Dedifferentiated amniotic fluid mesenchymal stem cell (primary cell): ENCODE measurements around the gene SVBP.
A peak's percentile ranks its signal among the peaks of the same experiment; 100 is the strongest.
"Not testable (repeated sequence)": the region's sequence is repeated elsewhere in the genome, so short reads cannot be mapped to it uniquely, and the experiment has no call there.

Experiments
- DNase-seq: peaks from one replicate; pipeline ENCODE4 v3.0.0-alpha.2; 2016; ENCODE audit errors: extremely low spot score

Gene SVBP

DNA sequence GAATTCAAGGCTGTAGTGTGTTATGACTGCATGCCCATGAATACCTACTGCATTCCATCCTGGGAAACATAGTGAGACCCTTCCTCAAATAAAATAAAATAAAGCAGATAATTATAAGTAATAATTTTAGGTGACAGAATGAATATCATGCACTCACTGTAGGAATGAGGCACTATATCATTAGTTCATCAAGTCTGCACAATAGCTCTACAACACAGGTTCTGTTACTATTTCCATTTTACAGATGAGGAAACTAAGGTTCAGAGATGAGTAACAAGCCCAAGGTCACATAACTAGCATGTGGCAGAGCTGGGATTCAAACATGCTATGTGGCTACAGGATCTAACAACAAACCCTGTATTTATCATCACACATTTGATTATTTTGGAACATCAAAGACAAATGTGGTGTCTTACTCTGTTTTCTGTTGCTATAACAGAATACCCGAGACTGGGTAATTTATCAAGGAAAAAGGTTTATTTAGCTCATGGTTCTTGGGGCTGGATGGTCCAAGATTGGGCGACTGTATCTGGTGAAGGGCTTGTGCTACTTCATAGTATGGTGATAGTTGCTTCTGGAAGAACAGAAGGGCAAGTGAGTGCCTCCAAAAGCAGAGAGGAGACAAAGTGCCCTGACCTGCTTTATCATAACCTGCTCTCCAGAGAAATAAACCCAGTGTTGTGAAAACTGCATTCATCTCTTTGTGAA is 24.4 kb upstream of the SVBP start:
- DNase-seq: no peak

DNA sequence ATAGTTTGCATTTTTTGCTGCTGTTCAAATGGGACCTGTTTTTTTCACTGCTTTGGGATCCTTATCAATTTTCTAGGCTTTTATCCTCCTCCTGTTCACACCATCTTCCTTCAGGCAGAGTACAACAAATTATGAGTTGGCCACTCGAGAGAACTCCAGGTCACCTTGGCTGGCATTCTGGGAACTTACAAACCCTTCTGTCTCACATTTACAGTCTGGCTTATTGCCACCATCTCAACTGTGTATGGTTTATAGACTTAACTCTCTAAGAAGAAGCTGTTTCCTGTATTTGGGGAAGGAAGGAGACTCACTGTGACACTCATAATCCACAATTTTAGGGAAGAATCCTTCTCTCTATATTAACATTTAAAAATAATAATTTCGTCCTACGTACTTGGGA is 23.8 kb upstream of the SVBP start:
- DNase-seq: no peak

DNA sequence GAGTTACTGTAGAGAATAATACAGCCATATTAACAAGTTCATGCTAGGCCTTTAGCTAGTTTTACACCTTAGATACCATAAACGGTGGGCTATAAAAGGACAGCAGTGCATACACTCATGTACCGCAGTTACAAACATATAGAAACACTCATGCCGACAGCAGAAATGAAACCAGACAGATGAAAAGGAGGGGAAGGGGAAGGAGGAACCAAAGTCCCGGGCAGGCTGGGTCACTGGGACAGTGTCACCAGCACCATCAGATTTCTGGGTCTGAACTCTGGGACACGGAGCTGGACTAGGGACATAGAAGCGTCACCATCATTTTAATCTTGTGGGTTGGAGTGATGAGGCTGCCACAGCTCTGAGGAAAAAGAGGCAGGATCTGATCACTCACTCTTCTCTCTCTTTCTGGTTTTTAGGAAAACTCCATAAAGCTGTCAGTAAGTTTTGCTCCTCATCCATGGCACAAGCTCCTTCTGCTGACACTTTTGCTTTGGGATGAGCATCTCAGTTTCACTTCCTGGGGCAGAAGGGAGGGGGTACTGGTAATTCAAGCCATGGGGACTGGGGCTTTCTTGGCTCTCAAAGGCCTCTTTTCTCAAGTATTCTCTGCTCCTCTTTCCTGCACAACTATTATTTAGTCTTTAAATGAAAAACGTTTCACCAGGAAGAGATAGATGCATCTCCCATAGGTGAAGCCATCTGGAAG is 21.4 kb upstream of the SVBP start:
- DNase-seq: no peak

DNA sequence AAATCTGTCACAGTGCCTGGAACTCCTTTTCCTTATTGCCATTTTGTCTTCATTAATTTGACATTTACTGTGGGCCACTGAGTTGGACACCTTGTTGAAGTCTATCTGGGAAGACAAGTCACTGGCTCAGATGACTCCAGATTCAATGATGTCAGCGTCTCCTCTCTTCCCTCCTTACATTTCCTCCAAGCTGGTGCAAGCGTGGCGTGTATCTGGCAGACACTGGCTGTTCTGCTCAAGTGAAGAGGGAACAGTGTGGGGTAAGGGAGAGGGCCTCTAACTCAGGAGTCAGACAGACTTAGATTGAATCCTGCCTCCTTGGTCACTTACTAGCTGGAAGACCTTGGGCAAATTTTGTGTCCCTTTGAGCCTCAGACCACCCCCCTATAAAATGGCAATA is 20.5 kb upstream of the SVBP start:
- DNase-seq: no peak

DNA sequence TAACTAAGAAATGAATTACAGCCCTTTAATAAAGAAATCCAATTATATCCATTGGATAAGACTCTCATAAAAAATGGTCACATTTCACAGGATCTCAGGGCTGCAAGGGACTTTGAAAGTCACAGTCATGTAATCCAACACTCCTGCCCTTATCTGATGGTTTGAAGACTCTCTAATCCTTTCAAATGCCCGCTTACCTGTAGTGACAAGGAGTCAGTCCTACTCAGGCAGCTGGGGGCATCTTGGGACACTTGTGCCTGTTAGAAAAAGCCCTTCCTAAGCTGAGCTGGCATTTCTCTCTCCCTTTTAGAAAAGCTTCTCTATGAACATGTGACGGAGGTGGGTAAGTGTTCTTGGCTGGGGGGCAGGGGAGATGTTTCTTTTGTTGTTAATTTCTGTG is 18.2 kb upstream of the SVBP start:
- DNase-seq: no peak

DNA sequence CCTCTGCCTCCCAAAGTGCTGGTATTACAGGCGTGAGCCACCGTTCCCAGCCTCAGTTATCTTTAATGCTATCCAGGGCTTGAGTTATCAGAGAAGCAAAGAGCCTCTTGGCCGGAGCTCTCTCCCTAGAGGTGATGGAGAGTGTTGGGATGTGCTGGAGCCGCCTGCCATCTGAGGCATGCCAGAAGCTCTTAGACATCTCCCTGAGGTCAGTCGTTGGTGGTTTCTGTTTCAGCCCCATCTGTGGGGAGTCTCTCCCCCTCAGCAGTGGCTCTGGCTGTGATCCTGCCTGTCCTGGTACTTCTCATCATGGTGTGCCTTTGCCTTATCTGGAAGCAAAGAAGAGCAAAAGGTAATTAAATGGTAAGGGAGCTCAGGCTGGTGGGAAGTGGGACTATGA is 17.6 kb upstream of the SVBP start:
- DNase-seq: no peak

DNA sequence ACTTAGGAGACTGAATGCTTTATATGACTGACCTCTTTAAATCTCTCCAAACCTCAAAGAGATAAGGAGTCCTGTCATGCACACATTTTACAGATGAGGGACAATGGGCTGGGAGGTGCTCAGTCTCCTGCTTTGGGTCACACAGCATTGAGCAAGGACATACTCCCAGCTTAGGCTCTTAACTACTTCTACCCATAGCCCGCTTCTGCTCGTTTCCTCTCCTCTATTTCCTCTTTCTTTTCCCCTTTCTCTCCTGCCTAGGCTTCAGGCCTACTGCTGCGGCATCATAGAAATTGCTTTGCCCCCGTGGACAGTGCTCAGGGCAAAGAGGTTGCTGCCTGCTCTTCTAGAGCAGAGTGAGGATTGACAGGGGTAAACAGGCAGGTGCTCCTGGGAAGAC is 16.8 kb upstream of the SVBP start:
- DNase-seq: no peak

DNA sequence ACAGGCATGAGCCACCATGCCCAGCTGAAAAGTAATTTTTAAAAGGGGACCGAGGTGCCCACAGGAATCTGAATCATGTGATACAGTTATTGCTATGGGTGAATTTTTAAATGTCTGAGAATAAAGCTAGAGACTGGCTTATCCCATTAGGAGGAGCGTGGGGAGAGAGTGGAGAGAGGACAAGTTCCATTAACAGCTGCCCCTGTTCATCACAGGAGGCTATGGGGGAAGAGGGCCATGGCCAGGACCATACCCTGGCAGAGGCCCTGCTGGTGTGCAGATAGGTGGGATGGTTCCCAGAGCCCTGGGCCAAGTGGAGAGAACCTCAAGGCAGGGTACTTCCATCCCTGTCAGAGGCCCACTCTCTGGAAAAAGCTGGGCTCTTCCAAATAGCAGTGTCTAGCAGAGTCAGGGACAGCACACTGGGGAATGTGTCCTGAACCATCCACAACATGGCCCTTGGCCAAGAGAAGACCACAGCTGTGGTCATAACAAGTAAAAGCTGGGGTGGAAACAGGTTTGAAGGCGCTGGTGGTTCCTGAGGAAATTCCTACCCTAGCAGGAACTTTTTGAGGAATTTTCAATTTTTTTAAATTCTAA is 15.5 kb upstream of the SVBP start:
- DNase-seq: no peak

DNA sequence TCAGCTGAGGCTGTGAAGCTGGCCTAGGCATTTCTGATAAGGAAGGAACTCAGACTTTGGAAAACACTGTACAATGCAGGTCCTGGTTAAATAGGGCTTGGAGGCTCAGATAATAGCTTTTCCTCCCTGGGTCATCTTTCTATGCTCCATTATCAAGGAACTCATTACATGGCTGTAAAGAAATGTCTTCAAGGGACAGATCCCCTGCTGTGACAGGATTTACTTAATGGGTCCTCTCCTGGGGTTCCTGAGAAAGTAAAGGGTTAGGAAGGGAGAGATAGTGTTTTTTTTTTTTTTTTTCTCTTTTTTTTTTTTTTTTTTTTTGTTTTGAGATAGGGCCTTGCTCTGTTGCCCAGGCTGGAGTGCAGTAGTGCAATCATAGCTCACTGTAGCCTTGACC is 14.1 kb upstream of the SVBP start:
- DNase-seq: no peak

DNA sequence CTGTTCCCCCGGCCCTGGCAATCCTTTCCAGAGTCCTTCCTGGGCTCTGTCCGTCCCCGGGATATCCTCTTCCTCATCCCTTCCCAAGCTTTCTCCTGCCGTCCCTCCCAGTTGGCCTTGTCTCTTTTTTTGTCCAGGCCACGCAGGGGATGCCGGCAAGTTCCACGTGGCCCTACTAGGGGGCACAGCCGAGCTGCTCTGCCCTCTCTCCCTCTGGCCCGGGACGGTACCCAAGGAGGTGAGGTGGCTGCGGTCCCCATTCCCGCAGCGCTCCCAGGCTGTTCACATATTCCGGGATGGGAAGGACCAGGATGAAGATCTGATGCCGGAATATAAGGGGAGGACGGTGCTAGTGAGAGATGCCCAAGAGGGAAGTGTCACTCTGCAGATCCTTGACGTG is 13.4 kb upstream of the SVBP start:
- no peak for DNase-seq

DNA sequence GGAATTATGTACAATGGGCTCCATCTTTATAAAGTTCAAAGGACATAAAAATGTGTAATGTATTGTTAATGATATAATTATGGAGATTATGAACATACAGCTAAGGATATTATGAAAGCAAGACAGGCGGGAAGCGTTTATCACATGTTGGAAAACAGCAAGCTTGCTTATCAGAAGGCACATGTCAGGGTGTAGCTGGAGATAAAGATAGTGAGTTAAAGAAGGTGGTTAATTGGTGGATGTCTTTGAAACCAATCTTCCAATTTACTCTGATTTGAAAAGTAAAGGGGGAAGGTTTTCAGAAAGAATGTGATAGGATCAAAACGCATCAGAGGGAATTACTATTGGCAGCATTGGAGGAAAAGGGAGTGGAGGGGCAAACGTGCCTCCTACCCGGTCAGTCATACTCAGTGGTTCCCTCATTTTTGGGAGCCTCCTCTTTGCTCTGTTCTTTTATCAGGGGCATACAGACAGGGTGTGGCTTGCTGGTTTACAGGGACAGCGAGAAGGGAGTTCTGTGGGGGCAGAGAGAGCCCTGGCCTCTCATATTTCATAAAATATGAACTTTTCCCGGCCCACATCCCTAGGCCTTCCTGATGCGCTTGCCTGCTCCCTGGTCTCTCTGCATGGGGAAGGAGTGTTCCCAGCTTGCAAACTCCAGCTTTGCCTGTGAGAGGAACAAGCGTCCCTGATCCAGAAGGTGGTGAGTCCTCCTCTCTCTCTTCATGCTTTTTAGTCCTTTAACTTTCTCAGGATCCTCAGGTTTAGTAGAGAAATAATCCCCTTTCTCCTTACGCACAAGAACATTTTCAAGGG is 8.0 kb upstream of the SVBP start:
- DNase-seq: no peak

DNA sequence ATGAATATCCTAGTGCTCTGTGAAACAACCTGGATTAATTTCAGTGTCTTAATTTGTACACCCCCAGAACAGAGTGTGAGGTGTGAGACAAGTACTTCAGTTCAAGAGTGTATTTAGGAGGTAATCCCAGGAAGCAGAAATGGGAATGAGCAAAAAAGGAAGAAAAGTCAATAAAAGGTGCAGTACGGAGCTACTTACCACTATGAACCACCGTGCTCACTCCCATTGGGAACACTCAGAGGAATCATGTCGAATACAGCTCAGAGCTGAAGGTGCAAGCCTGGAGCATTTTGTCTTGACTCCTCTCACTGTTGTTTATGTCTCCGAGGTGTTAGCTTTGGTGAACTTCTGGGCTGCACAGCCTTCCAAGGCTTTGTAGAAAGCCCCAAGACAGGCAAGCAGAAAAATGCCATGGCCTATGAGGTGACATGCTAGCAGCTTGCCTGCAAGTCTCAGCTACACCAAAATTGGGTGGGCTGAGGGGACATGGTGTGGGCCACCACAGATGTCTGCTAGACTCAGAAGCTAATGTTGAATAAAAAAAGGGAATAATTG is 7.4 kb upstream of the SVBP start:
- DNase-seq: no peak

DNA sequence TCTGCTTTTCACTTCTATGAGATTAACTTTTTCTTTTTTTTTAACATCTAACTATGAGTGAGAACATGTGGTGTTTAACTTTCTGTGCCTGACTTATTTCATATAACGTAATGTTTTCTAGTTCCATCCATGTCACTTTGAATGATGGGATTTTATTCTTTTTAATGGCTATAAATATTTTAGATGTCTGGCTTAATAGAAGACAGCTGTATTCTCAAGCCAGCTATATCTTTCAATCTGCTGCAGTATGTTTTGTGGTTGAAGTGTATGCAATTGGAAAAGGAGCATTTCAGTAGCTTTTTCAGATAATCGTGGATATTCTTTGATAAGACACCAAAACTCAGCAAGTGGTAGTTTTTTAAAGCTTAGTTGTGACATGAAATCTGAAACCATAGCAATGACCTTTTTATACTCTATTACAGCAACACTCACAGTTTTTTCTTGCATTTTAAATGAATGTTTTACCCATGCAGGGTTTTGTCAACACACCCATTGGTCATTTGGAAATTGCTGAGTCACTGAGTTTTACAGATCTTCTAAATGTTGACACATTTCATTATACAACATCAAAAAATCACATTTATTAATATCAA is 5.7 kb upstream of the SVBP start:
- DNase-seq: peak; percentile 60

DNA sequence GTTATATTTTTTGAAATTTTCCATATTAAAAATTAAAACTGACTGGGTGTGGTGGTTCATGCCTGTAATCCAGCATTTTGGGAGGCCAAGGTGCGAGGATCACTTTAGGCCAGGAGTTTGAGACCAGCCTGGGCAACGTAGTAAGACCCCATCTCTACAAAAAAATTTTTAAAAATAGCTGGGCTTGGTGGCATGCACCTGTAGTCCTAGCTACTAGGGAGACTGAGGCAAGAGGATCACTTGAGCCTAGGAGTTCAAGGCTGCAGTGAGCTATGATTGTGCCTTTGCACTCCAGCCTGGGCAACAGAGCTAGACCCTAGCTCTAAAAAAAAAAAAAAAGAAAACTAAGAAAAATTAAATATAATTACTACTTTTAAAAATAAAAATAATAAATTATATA is 4.5 kb upstream of the SVBP start:
- no peak for DNase-seq

DNA sequence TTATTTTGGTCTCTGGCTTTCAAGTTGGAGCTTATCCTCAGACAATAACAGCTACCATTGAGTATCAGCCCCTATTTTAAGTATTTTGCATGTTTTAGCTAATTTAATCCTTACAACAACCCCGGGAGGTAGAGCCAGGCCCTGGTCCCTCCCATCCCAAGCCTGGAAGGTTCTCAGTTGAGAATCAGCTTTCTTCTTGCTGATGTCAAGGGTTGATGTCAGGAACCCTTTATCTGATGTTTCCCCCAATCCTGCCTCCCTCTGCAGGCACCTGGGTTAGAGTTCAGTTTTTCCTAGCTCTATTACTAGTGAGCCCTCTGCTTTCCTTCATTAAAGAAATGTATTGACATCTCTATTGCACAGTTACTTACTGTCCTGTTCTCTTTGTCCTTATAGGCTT is 3.6 kb upstream of the SVBP start:
- no peak for DNase-seq

DNA sequence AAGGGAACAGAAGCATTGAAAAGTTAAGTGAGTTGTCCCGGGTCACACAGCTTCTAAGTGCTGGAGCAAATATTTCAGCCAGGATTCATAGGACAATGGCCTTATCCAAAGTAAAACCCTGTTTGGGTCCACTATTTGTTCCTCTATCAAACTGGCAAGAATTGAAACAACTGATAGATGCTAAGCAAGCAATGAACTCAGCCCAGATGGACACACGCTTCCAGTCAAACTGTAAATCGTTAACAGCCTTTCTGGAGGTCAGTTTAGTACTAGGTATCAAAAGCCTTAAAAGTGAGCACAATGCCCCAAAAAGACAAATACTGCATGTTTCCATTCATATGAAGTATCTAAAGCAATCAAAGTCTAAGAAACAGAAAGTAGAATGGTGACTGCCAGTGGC is 779 bp upstream of the SVBP start:
- no peak for DNase-seq

DNA sequence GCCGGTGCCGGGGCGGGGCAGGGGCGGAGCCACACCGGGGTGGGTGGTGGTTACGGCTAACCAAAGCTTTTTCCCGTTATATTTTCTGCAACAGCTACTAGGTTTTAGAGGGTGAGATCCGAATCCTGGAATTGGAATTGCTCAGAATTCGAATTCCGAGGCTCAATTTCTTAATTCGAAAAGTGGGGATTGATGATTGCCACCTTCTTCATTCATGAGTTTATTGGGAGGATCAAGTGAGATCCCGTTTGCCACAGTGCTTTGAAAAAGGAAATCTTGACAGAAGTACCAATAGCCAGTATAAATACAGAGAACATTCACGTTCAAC is 207 bp upstream of the SVBP start:
- DNase-seq: no peak

DNA sequence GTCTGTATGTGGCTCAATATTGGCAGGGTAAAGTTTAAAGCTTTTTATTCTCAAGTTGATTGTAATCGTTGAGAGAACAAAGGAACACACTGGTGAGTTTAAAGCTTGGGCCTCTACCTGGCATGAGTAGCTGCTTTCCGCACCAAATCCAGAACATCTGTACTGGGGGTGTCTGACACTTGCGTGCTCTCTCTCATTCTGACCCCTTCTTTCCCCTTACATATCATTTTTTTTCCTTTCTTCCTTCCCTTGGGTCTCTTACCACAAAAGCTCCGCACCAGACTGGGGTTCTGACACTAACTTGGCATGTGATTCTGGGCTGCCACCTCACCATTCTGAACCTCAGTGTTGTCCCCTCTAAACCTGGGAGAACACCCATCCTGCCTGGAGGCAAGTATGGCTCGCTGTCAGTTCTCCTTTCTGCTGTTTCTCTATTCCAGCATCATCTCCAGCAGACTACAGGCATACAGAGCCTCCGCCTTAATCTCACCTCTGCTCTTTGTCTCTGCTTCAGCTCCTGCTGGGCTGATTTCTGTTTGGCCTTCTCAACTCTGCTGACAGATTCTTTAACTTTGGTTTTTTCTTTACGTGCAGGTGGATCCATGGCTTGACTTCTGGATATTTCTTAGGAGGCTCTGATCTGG is 1.1 kb downstream of the SVBP start:
- no peak for DNase-seq

DNA sequence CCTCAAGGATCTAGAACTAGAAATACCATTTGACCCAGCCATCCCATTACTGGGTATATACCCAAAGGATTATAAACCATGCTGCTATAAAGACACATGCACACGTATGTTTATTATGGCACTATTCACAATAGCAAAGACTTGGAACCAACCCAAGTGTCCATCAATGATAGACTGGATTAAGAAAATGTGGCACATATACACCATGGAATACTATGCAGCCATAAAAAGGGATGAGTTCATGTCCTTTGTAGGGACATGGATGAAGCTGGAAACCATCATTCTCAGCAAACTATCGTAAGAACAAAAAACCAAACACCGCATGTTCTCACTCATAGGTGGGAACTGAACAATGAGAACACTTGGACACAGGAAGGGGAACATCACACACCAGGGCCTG is 2.4 kb downstream of the SVBP start:
- not testable (repeated sequence) for DNase-seq

DNA sequence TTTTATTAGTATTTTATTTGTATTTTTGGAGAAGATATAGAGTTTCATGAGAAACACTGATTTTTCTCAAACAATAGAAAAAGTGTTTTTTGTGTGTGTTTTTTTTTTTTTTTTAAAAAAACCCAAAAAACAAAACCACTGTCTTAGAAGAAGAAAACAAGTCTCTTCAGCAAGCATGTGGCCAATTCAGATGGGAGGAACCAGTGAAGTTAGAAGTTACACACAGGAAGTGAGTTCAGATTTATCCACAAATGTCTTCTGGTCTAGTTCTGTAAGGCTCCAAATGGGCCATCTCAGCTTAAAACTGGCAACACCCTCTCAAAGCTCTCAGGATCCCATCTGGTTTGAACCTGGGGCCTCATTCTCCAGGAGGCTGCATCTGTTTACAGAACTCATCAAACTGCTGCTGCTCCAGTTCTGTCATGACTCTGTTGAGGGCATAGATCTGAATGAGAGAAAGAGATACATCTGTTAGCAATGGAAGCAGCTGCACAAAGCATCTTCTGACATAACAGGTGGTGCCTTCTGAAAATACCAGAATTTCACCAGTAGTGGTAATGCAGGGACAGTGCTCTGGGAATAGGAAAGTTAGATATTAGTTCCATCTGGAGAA is 10.0 kb downstream of the SVBP start:
- no peak for DNase-seq

DNA sequence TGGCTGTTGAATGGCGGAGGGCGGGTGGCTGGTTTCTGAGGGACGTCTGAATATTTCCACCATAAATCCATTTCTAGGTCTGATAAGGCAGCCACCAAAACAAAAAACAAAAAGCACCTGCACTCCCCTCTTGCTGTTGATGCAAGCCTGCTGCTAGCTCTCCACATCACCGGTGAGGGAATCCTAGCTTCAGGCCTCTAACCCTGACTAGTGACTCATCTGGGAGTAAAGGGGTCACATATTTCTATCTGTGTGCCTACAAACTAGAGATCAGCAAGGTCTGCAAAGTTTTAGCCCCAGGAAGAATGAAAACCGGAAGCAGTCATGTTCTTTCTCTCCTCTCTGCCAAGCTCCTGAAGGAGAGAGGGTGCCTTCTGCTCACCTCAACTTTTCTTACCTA is 10.6 kb downstream of the SVBP start:
- no peak for DNase-seq
